Nephron (organoid): ENCODE data around the gene NARS2.

Source experiments
- H3K27ac Mint-ChIP-seq, 3 experiments: 2 replicates each; pipeline ENCODE4 v1.8.0; 2020; ENCODE audit warnings: mixed read lengths in 3 of 3, mild to moderate bottlenecking in 2 of 3, moderate library complexity in 1 of 3
- H3K27me3 Mint-ChIP-seq: 2 replicates; pipeline ENCODE4 v1.8.0; 2021; ENCODE audit warnings: low read depth, mild to moderate bottlenecking, moderate library complexity, mixed read lengths
- H3K36me3 Mint-ChIP-seq: 2 replicates; pipeline ENCODE4 v1.8.0; 2020; ENCODE audit warnings: low read depth, mixed read lengths
- H3K4me1 Mint-ChIP-seq: 2 replicates; pipeline ENCODE4 v1.8.0; 2020; ENCODE audit warnings: mixed read lengths
- H3K4me3 Mint-ChIP-seq, 3 experiments: 2 replicates each; pipeline ENCODE4 v1.8.0; 2020; ENCODE audit warnings: mild to moderate bottlenecking in 3 of 3, mixed read lengths in 3 of 3, moderate library complexity in 2 of 3
- H3K9me3 Mint-ChIP-seq: 2 replicates; pipeline ENCODE4 v1.8.0; 2020; ENCODE audit warnings: mixed read lengths
- TF ChIP-seq, protein P1 (sequence below), 3 experiments: fragments of 200-600 bp; sonication (generic); IDR thresholded peaks; one replicate each; pipeline ENCODE4 v1.5.0; 2021; ENCODE audit warnings: antibody characterized with exemption in 3 of 3; ENCODE audit not compliant: unreplicated experiment in 3 of 3

NARS2 gene

DNA sequence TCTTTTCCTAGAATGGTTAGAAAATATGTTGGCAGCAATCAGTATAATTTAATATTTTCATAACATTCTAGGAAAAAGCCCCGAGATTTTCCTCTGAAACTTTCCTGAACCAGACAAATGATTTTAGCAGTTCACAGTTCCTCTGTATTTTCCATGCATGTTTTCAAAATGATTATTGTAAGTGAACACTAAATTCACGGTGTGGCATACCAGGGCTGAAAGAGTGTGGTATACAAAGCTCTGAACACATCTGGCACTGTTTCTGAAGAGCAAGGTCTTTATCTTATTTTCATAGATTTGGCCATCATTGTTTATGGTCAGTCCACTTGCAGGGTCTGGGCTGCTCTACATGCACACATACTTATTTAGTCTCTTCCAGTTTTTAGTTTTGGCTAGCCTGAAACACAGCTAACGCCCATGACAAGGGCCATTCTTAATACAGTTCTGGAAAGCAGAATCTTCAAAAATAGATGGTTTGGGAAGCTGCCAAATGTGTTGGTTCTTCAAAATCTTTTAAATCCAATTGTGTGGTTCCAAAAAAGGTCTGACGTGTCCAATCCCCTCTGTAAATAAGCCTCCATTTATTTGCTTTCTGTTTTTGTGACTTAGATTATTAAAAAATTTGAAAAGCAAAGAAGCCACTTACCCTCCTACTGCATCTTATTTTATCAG, 149.1 kb downstream of the NARS2 start:
- Mint-ChIP-seq H3K4me3 (peak overlapping the region in 1 of 3 experiments; percentile 26), H3K4me1 (peaks cover 28% of the 10 kb centered on the region), H3K9me3 (no peaks in the 10 kb centered on the region)

DNA sequence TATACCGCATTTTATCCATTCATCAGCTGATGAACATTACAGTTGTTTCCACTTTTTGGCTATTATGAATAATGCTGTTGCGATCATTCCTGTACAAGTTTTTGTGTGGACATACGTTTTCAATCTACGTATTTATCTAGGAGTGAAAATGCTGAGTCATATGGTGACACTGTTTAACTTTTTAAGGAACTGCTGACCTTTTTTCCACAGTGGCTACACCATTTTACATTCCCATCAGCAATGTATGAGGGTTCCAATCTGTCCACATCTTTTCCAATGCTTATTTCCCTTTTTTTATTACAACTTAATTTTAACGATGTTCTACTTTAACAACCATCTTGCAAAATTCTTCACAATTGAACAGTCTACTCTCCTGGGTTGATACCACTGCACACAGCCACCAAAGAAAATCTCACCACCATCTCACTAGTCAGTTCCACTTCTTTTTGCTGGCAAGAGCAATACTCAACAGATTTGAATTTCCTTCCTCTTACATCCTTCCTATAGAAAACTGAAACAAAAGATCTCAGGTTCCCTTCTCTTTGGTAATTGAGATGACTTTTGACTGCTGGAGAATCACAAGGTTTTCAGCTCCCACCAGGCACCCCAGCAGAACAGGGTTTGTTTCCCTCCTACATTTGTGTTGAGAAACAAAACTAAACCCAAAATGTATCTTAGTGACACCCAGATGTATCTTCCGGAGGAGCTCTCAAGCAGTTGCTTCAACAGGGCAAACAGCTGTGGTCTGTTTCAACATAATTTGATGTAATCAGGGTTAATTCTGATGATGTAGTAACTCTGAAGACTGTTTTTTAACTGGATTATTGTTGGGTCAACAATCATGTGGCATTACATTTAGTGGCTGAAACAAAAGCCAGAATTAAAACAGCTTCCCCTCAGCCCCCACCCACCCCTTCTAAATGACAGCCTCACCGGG, 150.1 kb downstream of the NARS2 start:
- H3K27me3 Mint-ChIP-seq: no peaks in the 10 kb centered on the region

More for the DNA sequence above, 149.1 kb downstream of the NARS2 start:
- TF ChIP-seq, protein P1, sequence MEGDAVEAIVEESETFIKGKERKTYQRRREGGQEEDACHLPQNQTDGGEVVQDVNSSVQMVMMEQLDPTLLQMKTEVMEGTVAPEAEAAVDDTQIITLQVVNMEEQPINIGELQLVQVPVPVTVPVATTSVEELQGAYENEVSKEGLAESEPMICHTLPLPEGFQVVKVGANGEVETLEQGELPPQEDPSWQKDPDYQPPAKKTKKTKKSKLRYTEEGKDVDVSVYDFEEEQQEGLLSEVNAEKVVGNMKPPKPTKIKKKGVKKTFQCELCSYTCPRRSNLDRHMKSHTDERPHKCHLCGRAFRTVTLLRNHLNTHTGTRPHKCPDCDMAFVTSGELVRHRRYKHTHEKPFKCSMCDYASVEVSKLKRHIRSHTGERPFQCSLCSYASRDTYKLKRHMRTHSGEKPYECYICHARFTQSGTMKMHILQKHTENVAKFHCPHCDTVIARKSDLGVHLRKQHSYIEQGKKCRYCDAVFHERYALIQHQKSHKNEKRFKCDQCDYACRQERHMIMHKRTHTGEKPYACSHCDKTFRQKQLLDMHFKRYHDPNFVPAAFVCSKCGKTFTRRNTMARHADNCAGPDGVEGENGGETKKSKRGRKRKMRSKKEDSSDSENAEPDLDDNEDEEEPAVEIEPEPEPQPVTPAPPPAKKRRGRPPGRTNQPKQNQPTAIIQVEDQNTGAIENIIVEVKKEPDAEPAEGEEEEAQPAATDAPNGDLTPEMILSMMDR (IDR thresholded peaks at IDR 0.05; ENCODE audit: unreplicated experiment in 3 of 3): no peak
- H3K27ac Mint-ChIP-seq: peak overlapping the region in 2 of 3 experiments; percentile 73 to 88
- H3K36me3 Mint-ChIP-seq: no peaks in the 10 kb centered on the region
- H3K27me3 Mint-ChIP-seq: no peaks in the 10 kb centered on the region

DNA sequence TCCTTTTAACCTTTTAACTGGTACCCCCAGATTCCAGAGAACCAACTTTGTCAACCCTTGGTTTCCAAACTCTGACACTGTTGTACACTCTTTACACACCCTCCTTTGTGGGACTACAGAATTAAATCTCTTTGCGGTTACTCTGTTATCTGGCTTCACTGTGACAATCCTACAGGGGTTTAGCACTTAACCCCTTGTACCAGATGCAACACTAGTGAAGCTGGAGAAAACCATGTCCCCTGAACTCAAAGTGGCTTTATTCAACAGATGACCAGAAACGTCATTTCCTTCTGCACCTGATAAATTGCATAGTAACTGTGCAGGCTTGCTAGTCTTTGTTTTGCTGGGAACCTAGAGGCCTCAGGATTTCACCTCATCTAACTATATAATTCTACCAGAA, 151.4 kb downstream of the NARS2 start:
- Mint-ChIP-seq H3K27ac (no peak overlapping the region), H3K27me3 (no peaks in the 10 kb centered on the region), H3K4me1 (peaks cover 49% of the 10 kb centered on the region), H3K9me3 (no peaks in the 10 kb centered on the region), H3K4me3 (no peak overlapping the region), H3K36me3 (no peaks in the 10 kb centered on the region)
- TF ChIP-seq, protein P1 (IDR thresholded peaks at IDR 0.05; ENCODE audit: unreplicated experiment in 3 of 3): no peak

More for the DNA sequence above, 150.1 kb downstream of the NARS2 start:
- TF ChIP-seq, protein P1 (IDR thresholded peaks at IDR 0.05; ENCODE audit: unreplicated experiment in 3 of 3): no peak
- H3K36me3 Mint-ChIP-seq: no peaks in the 10 kb centered on the region
- H3K9me3 Mint-ChIP-seq: no peaks in the 10 kb centered on the region
- peak overlapping the region; percentile 54 to 73 (median 57) for H3K27ac Mint-ChIP-seq
- H3K4me1 Mint-ChIP-seq: peaks cover 35% of the 10 kb centered on the region
- H3K4me3 Mint-ChIP-seq: no peak overlapping the region

DNA sequence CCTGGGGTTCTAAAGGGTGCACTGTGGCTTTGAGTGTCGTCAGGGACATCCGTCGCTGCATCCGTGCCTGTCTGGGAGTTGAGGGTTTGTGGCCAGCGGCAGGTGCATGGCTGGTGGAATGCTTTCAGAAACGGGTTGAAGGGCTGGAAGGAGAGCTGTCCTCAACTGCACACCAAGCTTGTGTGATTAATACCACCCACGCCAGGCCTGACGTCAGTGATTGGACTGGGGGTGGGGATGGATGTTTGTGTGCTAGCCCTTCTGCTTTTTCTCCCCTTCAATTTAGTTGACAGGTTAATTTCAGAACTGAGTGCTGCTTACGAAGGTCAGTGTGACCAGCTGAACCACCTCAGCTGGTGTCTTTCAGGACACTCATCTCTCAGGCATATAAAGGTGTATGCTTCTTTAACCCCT, 153.9 kb downstream of the NARS2 start:
- Mint-ChIP-seq H3K27me3 (no peaks in the 10 kb centered on the region), H3K36me3 (no peaks in the 10 kb centered on the region), H3K4me3 (peak overlapping the region in 2 of 3 experiments; percentile 17 to 44), H3K9me3 (no peaks in the 10 kb centered on the region), H3K4me1 (peaks cover 55% of the 10 kb centered on the region), H3K27ac (peak overlapping the region in 2 of 3 experiments; percentile 9 to 91)
- TF ChIP-seq, protein P1 (IDR thresholded peaks at IDR 0.05; ENCODE audit: unreplicated experiment in 3 of 3): no peak

DNA sequence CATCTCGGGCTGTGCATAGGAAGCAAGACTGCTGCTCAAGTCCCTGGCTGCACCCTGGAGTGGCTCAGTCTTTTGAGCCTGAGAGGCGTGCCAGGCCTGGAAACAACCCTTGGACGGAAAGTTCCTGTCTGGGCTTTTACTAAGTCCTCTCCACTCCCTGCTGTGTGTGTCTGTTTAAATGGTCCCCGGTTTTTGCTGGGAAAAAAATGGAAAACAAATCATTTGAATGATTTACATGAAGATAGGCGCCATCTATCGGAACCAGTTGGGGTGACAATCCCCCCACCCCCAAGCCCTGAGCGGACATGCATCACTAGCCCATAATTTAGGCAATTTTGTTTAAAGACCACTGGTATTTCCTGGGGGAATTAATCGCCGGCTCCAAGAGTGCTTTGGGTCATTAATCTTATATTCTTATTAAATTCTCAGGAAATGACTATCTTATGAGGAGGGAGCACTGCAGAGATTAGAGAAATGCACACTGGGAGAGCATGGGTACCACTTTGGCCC, 154.4 kb downstream of the NARS2 start:
- Mint-ChIP-seq H3K36me3 (no peaks in the 10 kb centered on the region), H3K27me3 (no peaks in the 10 kb centered on the region), H3K4me3 (peak overlapping the region; percentile 56 to 72 (median 68)), H3K9me3 (no peaks in the 10 kb centered on the region), H3K4me1 (peaks cover 53% of the 10 kb centered on the region), H3K27ac (peak overlapping the region; percentile 54 to 91 (median 89))
- TF ChIP-seq, protein P1 (IDR thresholded peaks at IDR 0.05; ENCODE audit: unreplicated experiment in 3 of 3): peak; percentile 63 to 72 (median 71)
